ENCODE data around the gene DOLK. TPM values are rescaled to one million over a fixed set of nuclear protein-coding genes. Genes with fewer than 3 reads are reported as not detected.

The DOLK gene
- total RNA-seq, 1 donor from 2014 or later = 15.5 TPM

DNA sequence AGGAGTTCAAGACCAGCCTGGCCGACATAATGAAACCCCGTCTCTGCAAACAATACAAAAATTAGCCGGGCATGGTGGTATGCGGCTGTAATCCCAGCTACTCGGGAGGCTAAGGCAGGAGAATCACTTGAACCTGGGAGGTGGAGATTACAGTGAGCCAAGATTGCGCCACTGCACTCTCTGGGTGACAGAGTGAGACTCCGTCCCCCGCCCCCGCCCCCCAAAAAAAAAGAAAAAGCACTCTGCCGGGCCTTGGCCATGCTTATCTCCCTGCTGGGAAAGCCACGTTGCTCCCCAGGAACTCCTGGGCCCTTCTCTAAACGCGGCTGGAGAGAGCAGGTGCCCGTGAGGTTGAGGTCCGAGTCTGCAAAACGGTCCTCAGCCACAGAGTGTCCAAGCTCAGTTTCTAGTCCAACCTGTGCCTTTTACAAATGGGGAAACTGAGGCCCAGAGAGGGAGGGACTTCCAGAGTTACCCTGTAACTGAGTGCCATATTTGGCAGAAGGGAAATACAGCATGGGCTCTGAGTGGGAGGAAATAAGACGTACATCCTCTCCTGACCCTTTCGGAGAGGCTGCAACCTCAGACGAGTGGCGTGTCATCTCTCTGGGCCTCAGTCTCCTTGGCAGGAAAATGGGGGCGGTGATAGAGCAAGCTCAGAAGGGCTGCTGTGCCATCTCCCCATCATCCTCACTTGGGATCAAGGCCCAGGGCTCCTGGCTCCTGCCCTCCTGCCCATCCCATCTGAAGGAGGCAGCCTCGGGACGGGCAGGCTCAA lies 33.2 kb downstream of the DOLK start:
- no peak for ATAC-seq
- H3K9me3 ChIP-seq = no peaks in the 10 kb centered on the region
- no peak for DNase-seq
- intact Hi-C loops (cut with DNase I) = no loop called here
- peaks cover 73% of the 10 kb centered on the region for H3K4me1 ChIP-seq
- H3K27ac ChIP-seq = peak overlapping the region; percentile 77
- H3K4me3 ChIP-seq = peak overlapping the region; percentile 0
- H3K36me3 ChIP-seq = peaks cover 28% of the 10 kb centered on the region
- H3K27me3 ChIP-seq = no peaks in the 10 kb centered on the region
- TF ChIP-seq, protein P1, sequence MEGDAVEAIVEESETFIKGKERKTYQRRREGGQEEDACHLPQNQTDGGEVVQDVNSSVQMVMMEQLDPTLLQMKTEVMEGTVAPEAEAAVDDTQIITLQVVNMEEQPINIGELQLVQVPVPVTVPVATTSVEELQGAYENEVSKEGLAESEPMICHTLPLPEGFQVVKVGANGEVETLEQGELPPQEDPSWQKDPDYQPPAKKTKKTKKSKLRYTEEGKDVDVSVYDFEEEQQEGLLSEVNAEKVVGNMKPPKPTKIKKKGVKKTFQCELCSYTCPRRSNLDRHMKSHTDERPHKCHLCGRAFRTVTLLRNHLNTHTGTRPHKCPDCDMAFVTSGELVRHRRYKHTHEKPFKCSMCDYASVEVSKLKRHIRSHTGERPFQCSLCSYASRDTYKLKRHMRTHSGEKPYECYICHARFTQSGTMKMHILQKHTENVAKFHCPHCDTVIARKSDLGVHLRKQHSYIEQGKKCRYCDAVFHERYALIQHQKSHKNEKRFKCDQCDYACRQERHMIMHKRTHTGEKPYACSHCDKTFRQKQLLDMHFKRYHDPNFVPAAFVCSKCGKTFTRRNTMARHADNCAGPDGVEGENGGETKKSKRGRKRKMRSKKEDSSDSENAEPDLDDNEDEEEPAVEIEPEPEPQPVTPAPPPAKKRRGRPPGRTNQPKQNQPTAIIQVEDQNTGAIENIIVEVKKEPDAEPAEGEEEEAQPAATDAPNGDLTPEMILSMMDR (IDR thresholded peaks at IDR 0.05) = no peak

DNA sequence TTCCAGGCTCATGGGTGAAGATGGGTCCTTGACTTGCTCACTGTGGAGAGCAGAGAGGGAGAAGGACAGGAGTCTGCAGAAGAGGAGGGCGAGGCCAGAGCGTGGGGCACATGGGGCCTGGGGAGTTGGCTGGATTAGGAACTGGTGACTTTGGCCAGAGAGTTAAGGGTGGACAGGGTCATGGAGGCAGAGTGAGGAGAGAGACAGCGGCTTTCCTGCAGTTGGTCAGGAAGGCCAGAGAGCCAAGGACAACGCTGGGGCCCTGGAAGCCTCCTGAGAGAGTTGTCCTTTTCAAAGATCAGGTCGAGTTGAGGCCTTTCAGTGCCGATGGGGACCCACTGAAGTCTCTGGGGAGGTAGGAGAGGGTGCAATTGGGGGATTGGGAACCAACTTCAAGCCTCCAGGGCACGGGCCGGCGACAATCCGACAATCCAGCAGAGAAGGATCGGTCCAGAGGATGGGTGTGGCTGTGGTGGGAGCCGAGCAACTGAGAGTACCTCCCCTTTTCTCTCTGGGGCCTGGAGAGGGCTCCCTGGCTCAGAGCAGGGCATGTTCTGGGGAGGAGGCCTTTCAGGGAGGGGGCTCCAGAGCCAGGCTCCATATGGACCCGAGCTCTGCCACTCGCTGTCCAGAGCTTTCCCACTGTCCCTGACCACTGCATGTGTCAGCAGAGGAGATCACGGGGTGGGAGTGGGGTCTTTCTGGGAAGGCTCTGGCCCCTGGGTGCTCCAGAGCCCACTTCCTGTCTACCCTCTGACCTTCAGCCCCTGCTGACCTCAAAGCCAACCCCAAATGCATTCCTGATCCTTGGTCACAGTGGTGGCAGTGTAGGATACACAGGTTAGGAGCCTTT lies 34.1 kb downstream of the DOLK start:
- peak overlapping the region; percentile 77 for H3K27ac ChIP-seq
- peaks cover 37% of the 10 kb centered on the region for H3K36me3 ChIP-seq
- H3K9me3 ChIP-seq = no peaks in the 10 kb centered on the region
- peaks cover 70% of the 10 kb centered on the region for H3K4me1 ChIP-seq
- H3K27me3 ChIP-seq = no peaks in the 10 kb centered on the region
- TF ChIP-seq, protein P1 (IDR thresholded peaks at IDR 0.05) = no peak
- peak overlapping the region; percentile 5 for H3K4me3 ChIP-seq
- ATAC-seq = peak; percentile 15
- no peak for DNase-seq
- intact Hi-C loops (cut with DNase I) = no loop called here

DNA sequence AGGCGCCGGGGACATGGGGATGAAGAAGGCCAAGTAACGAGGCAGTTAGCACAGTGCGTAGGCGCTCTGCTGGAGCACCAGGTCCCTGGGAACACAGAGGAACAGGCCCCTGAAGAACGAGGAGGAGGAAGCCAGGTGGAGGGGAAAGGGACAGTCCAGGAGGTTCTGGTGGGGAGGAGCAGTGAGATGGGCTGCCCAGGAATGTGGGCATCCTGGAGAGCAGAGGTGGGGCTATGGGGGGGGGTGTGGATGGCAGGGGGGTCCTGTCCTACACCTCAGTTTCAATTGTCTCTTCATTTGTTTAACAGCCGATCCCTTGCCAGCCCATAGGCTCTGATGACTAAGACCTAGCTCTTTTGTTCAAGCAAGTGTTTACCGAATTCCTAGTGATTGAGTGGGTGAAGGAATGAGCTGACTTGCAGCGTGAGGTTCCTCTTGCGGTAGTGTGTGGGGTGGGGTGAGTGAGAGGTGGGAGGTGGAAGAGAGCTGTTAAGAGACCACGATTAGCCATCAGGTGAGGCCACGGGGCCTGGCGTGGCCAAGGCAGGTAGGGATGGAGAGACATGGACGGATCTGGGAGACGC lies 35.0 kb downstream of the DOLK start:
- Histone ChIP-seq H3K4me3 (peak overlapping the region; percentile 5), H3K4me1 (peaks cover 66% of the 10 kb centered on the region), H3K27me3 (no peaks in the 10 kb centered on the region), H3K9me3 (no peaks in the 10 kb centered on the region), H3K27ac (peak overlapping the region; percentile 77), H3K36me3 (peaks cover 39% of the 10 kb centered on the region)
- ATAC-seq = peak; percentile 71
- peak; percentile 76 for DNase-seq
- TF ChIP-seq, protein P1 (IDR thresholded peaks at IDR 0.05) = no peak
- intact Hi-C loops (cut with DNase I) = no loop called here

DNA sequence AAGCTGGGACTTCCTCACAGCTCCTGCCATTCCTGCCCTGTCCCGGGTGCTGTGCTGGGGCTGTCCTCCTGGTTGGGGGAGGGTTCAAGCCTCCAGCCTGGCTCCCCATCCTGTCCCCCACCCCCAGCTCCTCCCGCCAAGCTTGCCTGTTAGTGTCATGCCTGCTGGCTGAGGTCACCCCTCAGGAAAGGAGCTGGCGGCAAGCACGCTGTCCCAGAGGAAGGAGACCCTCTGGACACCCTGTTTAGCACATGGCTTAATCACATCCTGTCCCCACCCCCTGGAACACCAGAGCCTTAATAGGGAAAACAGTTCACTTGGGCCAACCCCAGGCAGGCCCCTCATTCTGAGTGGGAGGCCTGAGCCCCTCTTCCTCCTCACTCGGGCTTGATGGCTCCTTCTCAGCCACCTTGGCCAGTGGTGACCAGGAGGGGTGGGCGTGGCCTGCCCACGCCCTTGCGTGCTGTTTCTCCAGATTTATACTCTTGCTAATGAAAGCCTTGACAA lies 35.8 kb downstream of the DOLK start:
- Histone ChIP-seq H3K4me1 (peaks cover 60% of the 10 kb centered on the region), H3K36me3 (peaks cover 41% of the 10 kb centered on the region), H3K27me3 (no peaks in the 10 kb centered on the region), H3K4me3 (no peak overlapping the region), H3K9me3 (no peaks in the 10 kb centered on the region), H3K27ac (peak overlapping the region; percentile 77)
- TF ChIP-seq, protein P1 (IDR thresholded peaks at IDR 0.05) = no peak
- DNase-seq (peak; percentile 78), ATAC-seq (peak; percentile 61)
- intact Hi-C loops (cut with DNase I) = no loop called here

DNA sequence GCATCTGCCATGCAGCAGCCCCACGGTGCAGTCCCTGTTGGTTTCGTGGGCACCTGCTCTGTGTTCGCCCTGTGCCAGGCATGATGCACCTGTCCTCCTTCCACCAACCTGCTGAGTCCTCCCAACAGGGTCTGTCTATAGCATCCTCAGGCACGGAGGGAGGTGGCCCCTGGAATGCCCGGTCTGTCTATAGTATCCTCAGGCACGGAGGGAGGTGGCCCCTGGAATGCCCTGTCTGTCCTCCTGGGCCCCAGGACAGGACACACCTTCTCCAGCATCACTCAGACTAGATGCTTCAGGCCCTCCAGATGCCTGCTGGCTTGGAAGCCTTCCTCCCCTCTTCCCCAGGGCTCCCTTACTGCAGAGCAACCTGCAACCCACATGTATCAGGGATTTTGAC lies 36.5 kb downstream of the DOLK start:
- no peaks in the 10 kb centered on the region for H3K27me3 ChIP-seq
- no peak for ATAC-seq
- H3K36me3 ChIP-seq = peaks cover 37% of the 10 kb centered on the region
- intact Hi-C loops (cut with DNase I) = no loop called here
- H3K4me1 ChIP-seq = peaks cover 53% of the 10 kb centered on the region
- TF ChIP-seq, protein P1 (IDR thresholded peaks at IDR 0.05) = no peak
- H3K4me3 ChIP-seq = no peak overlapping the region
- no peaks in the 10 kb centered on the region for H3K9me3 ChIP-seq
- no peak for DNase-seq
- H3K27ac ChIP-seq = peak overlapping the region; percentile 77
